ENCODE data around the gene AP4B1.
"Not testable (repeated sequence)": the region's sequence is repeated elsewhere in the genome, so short reads cannot be mapped to it uniquely, and the experiment has no call there.

Gene AP4B1

DNA sequence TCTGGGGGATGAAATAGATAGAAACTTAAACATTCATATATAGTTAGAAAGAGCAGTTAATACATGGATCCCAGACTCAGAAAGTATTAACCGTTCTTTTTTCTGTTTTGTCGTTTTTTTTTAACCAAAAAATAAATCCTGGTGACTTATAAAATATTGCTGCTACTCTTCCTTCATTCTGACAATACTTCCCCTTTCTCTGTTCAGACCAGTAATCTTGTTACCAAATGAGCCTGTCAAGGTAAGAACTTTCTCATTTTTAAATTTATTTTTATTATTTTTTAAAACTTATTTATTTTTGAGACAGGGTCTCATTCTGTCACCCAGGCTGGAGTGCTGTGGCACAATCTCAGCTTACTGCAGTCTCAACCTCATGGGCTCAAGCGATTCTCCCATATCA, 46.8 kb downstream of the AP4B1 start:
- DNase-seq (ENCODE audit: low read depth), result no peak

DNA sequence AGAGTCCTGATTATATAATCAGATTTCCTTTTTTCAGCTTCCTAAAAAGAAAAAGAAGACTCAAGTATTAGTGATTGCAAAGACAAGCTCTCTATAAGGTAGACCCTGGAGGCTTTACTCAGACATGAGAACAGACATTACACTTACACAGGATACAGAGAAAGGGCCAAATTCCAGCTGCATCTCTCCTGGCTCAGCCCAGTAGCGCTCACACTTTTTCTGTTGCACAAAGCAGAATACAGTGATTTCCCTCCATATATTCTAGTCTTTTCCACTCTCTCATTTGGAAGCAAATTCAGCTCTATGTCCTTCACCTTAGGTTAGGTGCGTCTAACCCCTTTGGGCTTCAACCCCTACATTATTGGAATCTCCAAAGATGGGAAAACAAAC, 48.2 kb downstream of the AP4B1 start:
- DNase-seq (ENCODE audit: low read depth), result no peak

DNA sequence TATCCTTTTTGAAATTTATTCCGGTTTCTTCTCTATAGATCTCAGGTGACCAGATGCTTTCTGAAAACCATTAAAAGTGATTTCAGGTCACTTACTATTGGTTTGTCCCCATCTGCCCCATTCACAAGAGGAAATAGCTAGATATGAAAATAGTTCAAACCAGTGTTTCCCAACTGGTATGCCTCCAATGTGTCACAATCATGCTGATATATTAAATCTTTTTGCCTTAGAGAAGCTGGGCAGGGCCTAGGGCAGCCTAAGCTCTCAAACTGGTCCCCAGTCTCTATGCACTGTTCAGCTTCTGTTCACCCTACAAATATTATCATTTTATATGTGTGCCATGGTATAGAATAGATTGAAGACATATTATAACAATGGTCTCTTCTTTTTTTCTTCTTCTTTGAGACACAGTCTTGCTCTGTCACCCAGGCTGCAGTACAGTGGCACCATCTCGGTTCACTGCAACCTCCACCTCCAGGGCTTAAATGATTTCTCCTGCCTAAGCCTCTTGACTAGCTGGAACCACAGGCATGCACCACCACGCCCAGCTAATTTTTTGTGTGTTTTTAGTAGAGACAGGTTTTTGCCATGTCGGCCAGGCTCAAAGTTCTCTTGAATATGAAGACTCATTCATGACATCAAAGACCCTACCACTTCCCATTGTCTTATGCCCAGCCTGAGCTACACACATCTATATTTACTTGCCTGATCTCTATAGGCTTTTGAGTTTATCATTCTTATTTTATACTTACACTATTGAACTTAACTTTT, 48.8 kb downstream of the AP4B1 start:
- DNase-seq (ENCODE audit: low read depth), result no peak

DNA sequence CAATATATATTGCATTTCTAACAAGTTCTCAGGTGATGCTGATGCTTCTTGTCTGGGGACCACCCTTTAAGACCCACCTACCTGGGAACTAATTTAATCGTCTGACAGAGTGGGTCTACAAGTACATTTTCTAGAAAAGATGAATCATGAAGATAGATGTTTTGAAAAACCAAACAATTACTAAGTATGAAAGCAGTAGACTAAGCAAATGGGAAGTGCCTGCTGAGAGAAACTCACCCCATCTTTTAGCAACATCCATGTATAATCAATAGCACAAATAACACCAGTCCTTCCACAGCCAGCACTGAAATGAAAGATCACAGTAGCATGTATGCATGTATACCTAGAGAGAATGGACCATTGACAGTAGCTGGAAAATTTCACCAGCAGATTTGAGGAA, 50.4 kb downstream of the AP4B1 start:
- DNase-seq (ENCODE audit: low read depth), result no peak

DNA sequence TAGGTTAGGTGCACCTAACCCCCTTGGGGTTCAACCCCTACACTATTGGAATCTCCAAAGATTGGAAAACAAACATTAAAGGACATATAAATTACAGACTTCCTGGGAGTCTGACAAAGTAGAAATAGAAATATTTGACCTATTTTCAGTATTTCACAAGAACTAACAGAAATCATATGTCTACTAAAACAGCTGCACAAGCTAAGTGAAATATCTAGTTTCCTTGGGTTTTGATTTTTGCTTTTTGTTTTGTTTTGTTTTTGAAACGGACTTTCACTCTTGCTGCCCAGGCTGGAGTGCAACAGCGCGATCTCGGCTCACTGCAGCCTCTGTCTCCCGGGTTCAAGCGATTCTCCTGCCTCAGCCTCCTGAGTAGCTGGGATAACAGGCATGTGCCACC, 51.9 kb downstream of the AP4B1 start:
- not testable (repeated sequence) for DNase-seq (ENCODE audit: low read depth)

DNA sequence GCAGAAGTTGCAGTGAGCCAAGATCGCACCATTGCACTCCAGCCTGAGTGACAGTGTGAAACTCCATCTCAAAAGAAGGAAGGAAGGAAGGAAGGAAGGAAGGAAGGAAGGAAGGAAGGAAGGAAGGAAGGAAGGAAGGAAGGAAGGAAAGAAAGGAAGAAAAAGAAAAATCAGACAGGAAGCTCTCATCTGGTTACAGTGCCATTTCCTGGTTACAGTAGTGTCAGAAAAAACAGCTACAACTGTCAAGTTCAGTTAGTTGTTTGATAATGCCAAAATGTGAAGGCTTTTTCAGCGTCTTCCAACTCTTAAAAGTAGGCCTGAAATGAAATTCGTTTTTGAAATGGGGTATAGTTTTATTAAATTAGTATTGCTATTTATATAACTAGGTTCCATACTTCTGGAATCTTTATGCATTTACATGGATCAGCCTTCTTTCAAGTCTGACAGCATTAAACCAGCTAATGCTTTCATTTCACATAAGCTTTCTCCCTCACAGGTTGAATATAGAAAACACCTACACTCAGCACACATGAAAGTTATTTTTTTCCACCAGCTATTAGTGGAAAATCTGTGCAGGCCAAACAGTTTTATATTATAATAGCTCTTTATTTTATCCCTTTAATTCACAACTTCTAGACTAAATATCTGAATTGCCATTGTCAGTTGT, 54.3 kb downstream of the AP4B1 start:
- no peak for DNase-seq (ENCODE audit: low read depth)

DNA sequence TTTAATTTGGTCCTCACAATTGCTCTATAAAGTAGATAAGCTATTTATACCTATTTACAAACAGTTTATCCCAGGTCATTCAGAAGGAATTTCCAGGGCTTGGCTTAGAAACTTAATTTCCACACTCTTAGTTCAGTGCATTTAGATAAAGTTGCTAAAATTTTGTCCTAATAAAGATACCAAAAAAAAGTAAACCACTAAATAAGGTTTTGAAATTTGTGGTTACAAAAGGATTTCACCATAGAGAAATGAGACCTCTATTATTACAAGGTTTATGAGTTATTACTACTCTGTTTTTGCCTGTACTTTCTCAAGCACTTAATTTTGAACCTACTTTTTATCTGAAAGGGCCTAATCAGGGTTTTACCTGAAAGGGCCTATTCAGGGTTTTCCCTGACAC, 55.5 kb downstream of the AP4B1 start:
- no peak for DNase-seq (ENCODE audit: low read depth)

DNA sequence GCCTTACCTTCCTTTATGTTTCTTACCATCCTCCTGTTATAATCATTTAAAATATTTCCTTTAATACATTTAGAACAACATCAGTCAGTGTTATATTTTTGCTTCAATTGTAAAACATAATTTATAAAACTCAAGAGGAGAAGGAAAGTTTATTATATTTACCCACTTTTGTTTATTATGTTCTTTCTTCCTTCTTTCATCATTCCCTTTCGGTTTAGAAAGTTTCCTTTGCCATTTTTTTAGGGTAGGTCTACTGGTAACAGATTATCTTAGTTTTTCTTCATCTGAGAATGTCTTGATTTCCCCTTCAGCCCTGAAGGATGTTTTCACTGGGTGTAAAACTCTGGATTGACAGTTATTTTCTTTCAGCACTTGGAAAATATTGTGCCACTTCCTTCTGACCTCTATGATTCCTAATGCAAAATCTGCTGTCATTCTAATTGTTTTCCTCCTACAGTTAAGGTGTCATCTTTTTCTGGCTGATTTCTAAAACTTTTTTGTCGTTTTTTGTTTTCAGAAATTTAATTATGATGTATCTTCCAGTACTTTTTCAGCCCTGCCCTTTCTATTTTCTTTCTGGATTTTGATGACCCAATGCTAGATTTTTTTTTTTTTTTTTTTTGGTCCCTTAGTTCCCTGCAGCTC, 58.1 kb downstream of the AP4B1 start:
- DNase-seq (ENCODE audit: low read depth), result no peak

Data from stimulated activated CD8-positive, alpha-beta memory T cell treated with anti-CD3 and anti-CD28 coated beads, Interleukin-4, amount 100 ng/mL, for 24 hours (primary cell).